Thoracic aorta (tissue), 2 donors: ENCODE data around the gene PROCR. TPM values are rescaled to one million over a fixed set of nuclear protein-coding genes. Genes with fewer than 3 reads are reported as not detected.

Experiments
- ATAC-seq: fragments of 150-250 bp; one replicate; pipeline ENCODE4 v1.8.0; 2017; ENCODE audit warnings: low read depth; ENCODE audit not compliant: insufficient number of reproducible peaks, low FRiP score
- DNase-seq: peaks from one replicate; pipeline ENCODE4 v3.0.0-alpha.2; 2020; ENCODE audit warnings: low spot score
- H3K27ac ChIP-seq, 2 donors: fragments of 200-600 bp; sonication (generic); 1 replicate in 1 of 2; 2 replicates in 1 of 2; pipeline ENCODE4 v1.5.1; 2016; ENCODE audit warnings: mild to moderate bottlenecking in 2 of 2, moderate library complexity in 2 of 2
- H3K27me3 ChIP-seq: fragments of 200-600 bp; sonication (generic); replicated peaks from 2 replicates; pipeline ENCODE4 v1.6.0; 2016; ENCODE audit warnings: mild to moderate bottlenecking; ENCODE audit not compliant: insufficient read depth
- H3K36me3 ChIP-seq: fragments of 200-600 bp; sonication (generic); one replicate; pipeline ENCODE4 v1.5.1; 2016
- H3K4me1 ChIP-seq, 2 donors: fragments of 200-600 bp; sonication (generic); 1 replicate in 1 of 2; 2 replicates in 1 of 2; pipeline versions ENCODE4 v1.5.1 to v1.6.0; 2016; ENCODE audit warnings: low read depth in 2 of 2, mild to moderate bottlenecking in 1 of 2; ENCODE audit not compliant: control insufficient read depth in 1 of 2
- H3K4me3 ChIP-seq: fragments of 200-600 bp; sonication (generic); 2 replicates; pipeline ENCODE4 v1.5.1; 2016; ENCODE audit warnings: mild to moderate bottlenecking
- H3K9me3 ChIP-seq: fragments of 200-600 bp; sonication (generic); 2 replicates; pipeline ENCODE4 v1.5.1; 2016
- CTCF ChIP-seq: fragments of 200-600 bp; sonication (generic); IDR thresholded peaks from one replicate; pipeline ENCODE4 v1.5.1; 2019; ENCODE audit warnings: antibody characterized with exemption
- total RNA-seq, 2 donors: library from RNA; depleted of rRNA; stranded (reverse); fragments of >200 nt; gene quantifications; one replicate each; pipeline versions ENCODE4 v1.1.0 to v1.2.3, GENCODE V29; 2016

PROCR gene
- total RNA-seq, result 10 to 100 TPM; 66.9 to 74.7 TPM

- no peaks in the 10 kb centered on the region for H3K9me3 ChIP-seq
- peak; percentile 79 for ATAC-seq
- peaks cover 0 to 12% of the 10 kb centered on the region in 2 donors for H3K4me1 ChIP-seq
- peak within 1 kb of the TSS; percentile 62 to 81 for H3K27ac ChIP-seq
- H3K36me3 ChIP-seq, result no peaks in the 10 kb centered on the region
- H3K27me3 ChIP-seq, result no peaks in the 10 kb centered on the region
- peak; percentile 62 for DNase-seq
- TF ChIP-seq CTCF, result no peak
- peak within 1 kb of the TSS; percentile 69 for H3K4me3 ChIP-seq
These were observed at the start of gene PROCR for GRCh38 chr20:35171753-35172433. TSS of gene PROCR (plus strand) at chr20:35172072. CDS start at chr20:35172155, 83 bp downstream.

- DNase-seq, result no peak
- Histone ChIP-seq H3K27ac (no peak overlapping the region), H3K4me3 (no peak overlapping the region), H3K36me3 (peaks cover 58% of the 10 kb centered on the region), H3K4me1 (peaks cover 9 to 15% of the 10 kb centered on the region in 2 donors), H3K9me3 (no peaks in the 10 kb centered on the region), H3K27me3 (no peaks in the 10 kb centered on the region)
- TF ChIP-seq CTCF, result no peak
- ATAC-seq, result no peak
These were observed 49.0 kb upstream of the PROCR start for GRCh38 chr20:35122756-35123405.

- DNase-seq (no peak), ATAC-seq (no peak)
- Histone ChIP-seq H3K4me1 (no peaks in the 10 kb centered on the region), H3K4me3 (no peak overlapping the region), H3K36me3 (peaks cover 47% of the 10 kb centered on the region), H3K9me3 (no peaks in the 10 kb centered on the region), H3K27ac (no peak overlapping the region), H3K27me3 (no peaks in the 10 kb centered on the region)
- TF ChIP-seq CTCF, result no peak
These were observed 46.1 kb upstream of the PROCR start for GRCh38 chr20:35125753-35126152.

GRCh38 chr20:35129647-35130069 is 42.2 kb upstream of the PROCR start:
- Histone ChIP-seq H3K4me1 (peaks cover under 1 to 12% of the 10 kb centered on the region in 2 donors), H3K27ac (no peak overlapping the region), H3K27me3 (no peaks in the 10 kb centered on the region), H3K4me3 (no peak overlapping the region), H3K36me3 (peaks cover 28% of the 10 kb centered on the region), H3K9me3 (no peaks in the 10 kb centered on the region)
- TF ChIP-seq CTCF, result no peak
- DNase-seq, result no peak
- no peak for ATAC-seq

DNA sequence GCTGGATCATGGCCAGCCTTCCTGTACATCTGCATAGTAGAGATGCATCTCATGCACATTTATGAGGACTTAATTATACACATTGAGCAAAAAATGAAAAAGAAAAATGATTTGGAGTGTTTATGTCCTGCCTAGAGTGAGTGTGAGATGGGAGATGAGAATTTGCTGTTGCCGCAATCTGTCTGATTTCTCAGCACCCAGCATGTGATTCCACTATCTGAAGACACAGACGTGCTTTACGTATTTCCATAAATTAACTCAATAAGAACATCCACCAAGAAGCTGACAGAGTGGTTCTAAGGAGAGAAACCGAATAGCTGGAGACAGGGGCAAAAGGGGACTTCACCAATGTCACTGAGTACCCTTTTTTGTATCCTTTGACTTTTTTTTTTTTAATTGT is 39.9 kb upstream of the PROCR start:
- Histone ChIP-seq H3K27me3 (no peaks in the 10 kb centered on the region), H3K27ac (no peak overlapping the region), H3K4me3 (no peak overlapping the region), H3K9me3 (no peaks in the 10 kb centered on the region), H3K4me1 (peaks cover 14 to 31% of the 10 kb centered on the region in 2 donors), H3K36me3 (peaks cover 16% of the 10 kb centered on the region)
- no peak for TF ChIP-seq CTCF
- DNase-seq (no peak), ATAC-seq (no peak)
